ENCODE measurements around the gene GALNT7.

DNA sequence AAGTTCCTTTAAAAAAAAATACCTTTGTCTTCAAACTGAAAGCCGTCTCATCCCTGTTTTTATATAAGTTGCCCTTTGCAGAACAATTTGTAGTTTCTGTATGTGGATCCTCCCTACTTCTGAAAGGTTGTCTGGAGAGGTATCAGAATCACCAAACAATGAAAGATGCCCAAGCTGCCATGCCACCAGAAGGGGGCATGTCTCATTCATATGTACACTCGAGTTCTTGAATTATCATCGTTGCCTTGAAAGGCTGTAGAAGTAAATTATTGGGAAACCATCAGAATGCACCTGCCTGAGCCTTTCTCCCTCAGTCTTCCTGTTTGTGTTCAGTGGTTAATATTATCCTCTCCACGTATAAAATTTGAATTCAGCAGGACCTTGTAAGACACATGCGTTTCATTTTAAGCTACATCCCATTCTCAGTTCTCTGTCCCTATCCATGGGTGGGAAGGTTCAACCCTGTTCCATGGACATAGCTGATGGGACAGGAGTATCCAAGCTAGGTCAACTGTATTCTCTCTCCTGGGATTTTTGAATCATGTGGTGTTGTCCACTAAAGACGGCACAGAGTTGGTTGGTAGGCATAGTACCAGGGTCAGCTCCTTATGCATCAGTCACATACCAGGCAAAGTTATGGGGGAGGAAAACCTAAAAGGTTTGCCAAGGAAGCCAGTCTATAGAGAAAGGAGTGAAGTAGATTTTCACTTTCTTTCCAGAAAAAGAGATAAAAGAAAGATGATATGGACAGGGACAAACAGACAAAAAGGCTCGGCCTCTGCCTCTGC, 24.0 kb downstream of the GALNT7 start:
- TF ChIP-seq, protein P1, sequence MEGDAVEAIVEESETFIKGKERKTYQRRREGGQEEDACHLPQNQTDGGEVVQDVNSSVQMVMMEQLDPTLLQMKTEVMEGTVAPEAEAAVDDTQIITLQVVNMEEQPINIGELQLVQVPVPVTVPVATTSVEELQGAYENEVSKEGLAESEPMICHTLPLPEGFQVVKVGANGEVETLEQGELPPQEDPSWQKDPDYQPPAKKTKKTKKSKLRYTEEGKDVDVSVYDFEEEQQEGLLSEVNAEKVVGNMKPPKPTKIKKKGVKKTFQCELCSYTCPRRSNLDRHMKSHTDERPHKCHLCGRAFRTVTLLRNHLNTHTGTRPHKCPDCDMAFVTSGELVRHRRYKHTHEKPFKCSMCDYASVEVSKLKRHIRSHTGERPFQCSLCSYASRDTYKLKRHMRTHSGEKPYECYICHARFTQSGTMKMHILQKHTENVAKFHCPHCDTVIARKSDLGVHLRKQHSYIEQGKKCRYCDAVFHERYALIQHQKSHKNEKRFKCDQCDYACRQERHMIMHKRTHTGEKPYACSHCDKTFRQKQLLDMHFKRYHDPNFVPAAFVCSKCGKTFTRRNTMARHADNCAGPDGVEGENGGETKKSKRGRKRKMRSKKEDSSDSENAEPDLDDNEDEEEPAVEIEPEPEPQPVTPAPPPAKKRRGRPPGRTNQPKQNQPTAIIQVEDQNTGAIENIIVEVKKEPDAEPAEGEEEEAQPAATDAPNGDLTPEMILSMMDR (IDR thresholded peaks at IDR 0.05) = peak in 2 of 6 experiments; percentile 5 to 21
- TF ChIP-seq POLR2A (IDR thresholded peaks at IDR 0.05) = no peak

Data from Peyer's patch (tissue), 4 donors.